Chondrocyte (in vitro differentiated cells): ENCODE data around the gene MSLN. TPM values are rescaled to one million over a fixed set of nuclear protein-coding genes. Genes with fewer than 3 reads are reported as not detected.
"Not testable (repeated sequence)": the region's sequence is repeated elsewhere in the genome, so short reads cannot be mapped to it uniquely, and the experiment has no call there.

Experiments used
- DNase-seq: peaks from one replicate; pipeline ENCODE4 v3.0.0; 2021; ENCODE audit warnings: mixed read lengths, low spot score
- H3K27ac Mint-ChIP-seq: one replicate; pipeline ENCODE4 v1.8.0; 2021; ENCODE audit warnings: mild to moderate bottlenecking, moderate library complexity, mixed read lengths; ENCODE audit not compliant: unreplicated experiment
- H3K27me3 Mint-ChIP-seq: 2 replicates; pipeline ENCODE4 v1.8.0; 2021; ENCODE audit warnings: low read depth, mixed read lengths
- H3K36me3 Mint-ChIP-seq: 2 replicates; pipeline ENCODE4 v1.8.0; 2021; ENCODE audit warnings: low read depth, mixed read lengths
- H3K4me1 Mint-ChIP-seq: 2 replicates; pipeline ENCODE4 v1.8.0; 2021; ENCODE audit warnings: low read depth, mild to moderate bottlenecking, mixed read lengths
- H3K4me3 Mint-ChIP-seq: one replicate; pipeline ENCODE4 v1.8.0; 2021; ENCODE audit warnings: mild to moderate bottlenecking, moderate library complexity, mixed read lengths; ENCODE audit not compliant: unreplicated experiment
- H3K9me3 Mint-ChIP-seq: 2 replicates; pipeline ENCODE4 v1.8.0; 2021; ENCODE audit warnings: low read depth, mixed read lengths
- CTCF ChIP-seq: fragments of 200-600 bp; sonication (generic); IDR thresholded peaks from 2 replicates; pipeline ENCODE4 v1.5.0; 2021; ENCODE audit warnings: antibody characterized with exemption, mild to moderate bottlenecking, moderate library complexity
- long read RNA-seq: library from polyadenylated mRNA; stranded (forward); transcript quantifications from one replicate; pipeline ENCODE4 v2.0.0, GENCODE V29; 2021
- total RNA-seq: library from RNA; stranded (reverse); gene quantifications from 3 replicates; pipeline ENCODE4 v1.2.1, GENCODE V29; 2021

Gene MSLN
- 0.41 TPM in 1 of 3 replicates, not detected in the others for total RNA-seq
- long read RNA-seq, result 0 reads

- no peak for TF ChIP-seq CTCF
- no peak within 1 kb of the TSS for H3K4me3 Mint-ChIP-seq
- H3K36me3 Mint-ChIP-seq, result no peaks in the 10 kb centered on the region
- H3K4me1 Mint-ChIP-seq, result no peaks in the 10 kb centered on the region
- DNase-seq, result peak; percentile 87
- H3K27ac Mint-ChIP-seq, result no peak within 1 kb of the TSS
- H3K27me3 Mint-ChIP-seq, result peaks cover 5% of the 10 kb centered on the region
- peaks cover 5% of the 10 kb centered on the region for H3K9me3 Mint-ChIP-seq
These were observed at the start of gene MSLN for GRCh38 chr16:760545-761343. MSLN (plus strand) TSS chr16:760734; CDS start chr16:762681, 1,947 bp downstream.

- no peak for TF ChIP-seq CTCF
- Mint-ChIP-seq H3K36me3 (no peaks in the 10 kb centered on the region), H3K9me3 (no peaks in the 10 kb centered on the region), H3K27ac (no peak overlapping the region), H3K4me3 (no peak overlapping the region), H3K4me1 (peaks cover 16% of the 10 kb centered on the region), H3K27me3 (peaks cover 21% of the 10 kb centered on the region)
- no peak for DNase-seq
These were observed 49.5 kb upstream of the MSLN start for GRCh38 chr16:711084-711483.

- Mint-ChIP-seq H3K36me3 (no peaks in the 10 kb centered on the region), H3K27ac (no peak overlapping the region), H3K4me3 (no peak overlapping the region), H3K4me1 (peaks cover 20% of the 10 kb centered on the region), H3K9me3 (no peaks in the 10 kb centered on the region), H3K27me3 (peaks cover 19% of the 10 kb centered on the region)
- peak; percentile 94 for TF ChIP-seq CTCF
- DNase-seq, result no peak
These were observed 48.8 kb upstream of the MSLN start for GRCh38 chr16:711548-712320.

- H3K36me3 Mint-ChIP-seq, H3K9me3 Mint-ChIP-seq, H3K4me3 Mint-ChIP-seq, DNase-seq: not testable (repeated sequence)
- peak overlapping the region; percentile 80 for H3K27ac Mint-ChIP-seq
- peaks cover 20% of the 10 kb centered on the region for H3K4me1 Mint-ChIP-seq
- H3K27me3 Mint-ChIP-seq, result peaks cover 12% of the 10 kb centered on the region
- TF ChIP-seq CTCF, result peak; percentile 81
These were observed 47.7 kb upstream of the MSLN start for GRCh38 chr16:712740-713250.

- Mint-ChIP-seq H3K4me1 (peaks cover 21% of the 10 kb centered on the region), H3K27me3 (peaks cover 1% of the 10 kb centered on the region), H3K4me3 (no peak overlapping the region), H3K27ac (no peak overlapping the region), H3K36me3 (no peaks in the 10 kb centered on the region), H3K9me3 (no peaks in the 10 kb centered on the region)
- no peak for TF ChIP-seq CTCF
- DNase-seq, result no peak
These were observed 46.5 kb upstream of the MSLN start for GRCh38 chr16:714079-714478.
